ENCODE measurements around the gene SLC46A1. TPM values are rescaled to one million over a fixed set of nuclear protein-coding genes. Genes with fewer than 3 reads are reported as not detected.

SLC46A1 gene
- total RNA-seq (2022; extraction: Qiagen RNA extraction): 14.1 to 22.0 TPM (median 19.5 TPM) in 5 replicates

DNA sequence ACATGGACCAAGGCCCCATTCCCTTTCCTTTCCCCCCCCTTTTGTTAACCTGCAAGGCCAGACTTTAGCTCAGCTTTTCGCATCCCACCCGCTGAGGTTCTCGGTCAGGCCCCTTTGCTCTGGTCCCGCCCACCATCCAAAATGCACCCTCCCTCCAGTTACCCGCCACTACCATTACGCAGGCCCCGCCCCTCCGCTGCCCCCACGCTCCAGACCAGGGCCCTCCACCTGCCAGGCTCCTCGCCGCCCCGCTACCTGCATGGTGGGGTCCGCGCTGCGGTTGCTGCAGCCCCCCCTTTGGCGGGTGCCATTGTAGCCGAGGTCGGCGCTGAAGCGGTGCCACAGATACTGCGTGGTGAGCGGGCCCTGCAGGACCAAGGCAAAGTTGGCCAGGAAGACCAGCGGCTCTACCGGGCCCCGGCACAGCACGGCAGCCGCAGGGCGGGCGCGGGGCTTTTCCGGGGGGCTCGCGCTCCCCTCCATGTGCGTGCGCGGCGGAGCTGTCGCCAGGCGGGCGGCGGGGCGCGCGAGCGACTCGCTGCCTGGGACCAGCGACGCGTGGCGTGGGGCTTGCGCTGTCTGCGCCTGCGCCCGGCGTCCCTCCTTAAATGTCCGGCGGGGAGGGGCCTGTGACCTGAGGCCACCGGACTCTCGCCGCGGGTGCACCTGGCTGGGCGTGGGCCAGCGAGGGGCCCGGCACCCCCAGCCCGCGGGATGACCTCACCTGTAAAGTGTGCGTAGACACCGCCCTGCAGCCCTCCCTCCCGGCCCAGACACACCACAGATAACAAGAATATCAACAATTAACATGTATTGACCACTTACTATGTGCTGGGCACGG lies at the start of gene SLC46A1:
SLC46A1 (minus strand) TSS at position 581 of the 841 bp plus-strand sequence; CDS start at position 483, 98 bp downstream.

DNA sequence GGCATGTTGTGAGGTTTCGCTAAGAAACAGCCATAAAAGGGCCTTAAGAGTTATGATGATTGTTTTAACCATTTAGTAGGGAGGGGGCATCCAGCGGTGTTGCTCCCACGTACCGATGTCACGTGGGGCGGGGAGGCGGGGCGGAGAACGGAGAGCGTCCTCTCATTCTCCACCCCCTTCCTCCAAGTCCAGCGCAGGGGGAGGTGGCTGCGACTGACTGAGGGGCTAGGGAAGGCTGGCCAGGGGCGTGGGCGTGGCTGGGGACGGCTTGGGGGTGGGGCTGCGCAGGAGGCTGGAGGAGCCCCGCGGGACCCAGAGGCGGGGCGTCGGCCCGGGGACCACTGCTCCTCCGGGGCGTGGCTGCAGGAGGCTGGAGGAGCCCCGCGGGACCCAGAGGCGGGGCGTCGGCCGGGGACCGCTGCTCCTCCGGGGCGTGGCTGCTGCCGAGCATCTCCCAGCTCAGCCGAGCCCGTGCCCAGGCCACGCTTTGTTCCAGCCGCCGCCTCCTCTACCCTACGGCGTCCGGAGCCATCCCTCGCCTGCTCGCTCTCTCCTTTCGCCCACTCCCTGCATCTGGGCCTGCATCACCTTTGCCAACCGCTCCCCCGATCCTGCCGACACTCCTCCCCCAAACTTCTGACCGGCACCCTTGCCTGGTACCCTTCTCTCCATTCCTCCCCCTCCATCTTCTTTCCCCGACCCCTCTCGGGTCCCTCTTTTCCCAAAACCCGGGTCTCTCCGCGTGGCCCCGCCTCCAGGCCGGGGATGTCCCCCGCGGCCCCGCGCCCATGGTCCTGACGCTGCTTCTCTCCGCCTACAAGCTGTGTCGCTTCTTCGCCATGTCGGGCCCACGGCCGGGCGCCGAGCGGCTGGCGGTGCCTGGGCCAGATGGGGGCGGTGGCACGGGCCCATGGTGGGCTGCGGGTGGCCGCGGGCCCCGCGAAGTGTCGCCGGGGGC lies 34.5 kb downstream of the SLC46A1 start, which contains the start of gene SARM1:
SARM1 (plus strand) TSS at position 450 of the 958 bp plus-strand sequence; CDS start at position 789, 339 bp downstream.

GRCh38 chr17:28370035-28370743 lies 35.8 kb downstream of the SLC46A1 start, which contains the start of gene VTN:
VTN (minus strand) TSS chr17:28370307; CDS start chr17:28370203, 104 bp downstream.

DNA sequence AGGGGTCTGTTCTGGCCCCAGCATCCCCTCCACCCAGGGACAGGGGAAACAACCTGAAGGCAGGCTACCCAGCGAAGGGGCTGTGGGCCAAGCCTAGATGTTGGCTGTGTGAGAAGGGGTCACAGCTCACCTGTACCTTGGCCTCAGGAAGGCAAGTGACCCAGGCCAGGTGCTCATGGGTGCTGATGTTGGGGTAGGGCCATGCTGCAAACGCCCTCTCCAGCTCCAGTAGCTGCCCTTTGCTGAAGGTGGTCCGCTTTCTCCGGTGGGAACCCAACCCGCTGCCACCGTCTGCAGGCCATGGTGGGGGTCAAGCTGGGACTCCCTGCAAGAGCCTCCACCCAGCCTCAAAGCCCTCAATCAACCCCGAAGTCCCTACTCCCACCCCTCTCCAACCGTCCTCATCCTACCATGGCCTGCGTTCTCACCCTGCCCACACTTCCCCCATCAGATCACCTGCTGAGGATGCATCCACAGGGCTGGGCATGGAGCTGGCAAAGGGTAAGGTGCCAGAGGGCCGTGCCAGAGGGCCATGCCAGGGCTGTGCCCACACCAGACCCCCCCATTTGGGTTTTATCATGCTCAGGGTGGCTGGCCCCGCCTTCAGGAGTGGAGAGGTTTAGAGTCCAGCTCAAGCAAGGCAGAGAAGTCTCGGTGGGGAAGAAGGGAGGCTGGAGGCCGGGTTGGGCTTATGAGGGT lies 41.2 kb downstream of the SLC46A1 start, which contains the start of gene SEBOX:
SEBOX (minus strand) TSS at position 535 of the 699 bp plus-strand sequence; CDS start at position 487, 48 bp downstream.

GRCh38 chr17:28357061-28357900 lies 48.7 kb downstream of the SLC46A1 start, which contains the start of gene POLDIP2:
POLDIP2 (minus strand) TSS chr17:28357527; CDS start chr17:28357448, 79 bp downstream.

Other genes with a start within 250 kb of the SLC46A1 start
- gene TMEM97, start 87.0 kb downstream of the SLC46A1 start, total RNA-seq (2022; extraction: Qiagen RNA extraction): 39.9 to 48.5 TPM (median 45.3 TPM) in 5 replicates
- gene IFT20, start 70.7 kb downstream of the SLC46A1 start, total RNA-seq (2022; extraction: Qiagen RNA extraction): 51.7 to 57.4 TPM (median 53.9 TPM) in 5 replicates
- 43.5 to 54.2 TPM (median 49.7 TPM) in 5 replicates for gene TNFAIP1, start 70.5 kb downstream of the SLC46A1 start, total RNA-seq (2022; extraction: Qiagen RNA extraction)
- gene POLDIP2, start 48.7 kb downstream of the SLC46A1 start, total RNA-seq (2022; extraction: Qiagen RNA extraction): 141 to 166 TPM (median 163 TPM) in 5 replicates
- not detected in 5 replicates for gene SEBOX, start 41.0 kb downstream of the SLC46A1 start, total RNA-seq (2022; extraction: Qiagen RNA extraction)
- 15.7 to 22.7 TPM (median 20.1 TPM) in 5 replicates for gene VTN, start 35.9 kb downstream of the SLC46A1 start, total RNA-seq (2022; extraction: Qiagen RNA extraction)
- 5.1 to 7.1 TPM (median 5.6 TPM) in 5 replicates for gene SARM1, start 34.5 kb downstream of the SLC46A1 start, total RNA-seq (2022; extraction: Qiagen RNA extraction)
- gene SLC13A2, start 67.4 kb upstream of the SLC46A1 start, total RNA-seq (2022; extraction: Qiagen RNA extraction): 0.12 to 0.19 TPM (median 0.17 TPM) in 4 of 5 replicates, not detected in the other
- gene FOXN1, start 100.1 kb upstream of the SLC46A1 start, total RNA-seq (2022; extraction: Qiagen RNA extraction): 0.04 to 0.08 TPM (median 0.06 TPM) in 3 of 5 replicates, not detected in the others
- 24.1 to 32.8 TPM (median 30.7 TPM) in 5 replicates for gene UNC119, start 146.4 kb upstream of the SLC46A1 start, total RNA-seq (2022; extraction: Qiagen RNA extraction)
- 54.1 to 62.3 TPM (median 59.6 TPM) in 5 replicates for gene PIGS, start 165.3 kb upstream of the SLC46A1 start, total RNA-seq (2022; extraction: Qiagen RNA extraction)
- gene ALDOC, start 170.7 kb upstream of the SLC46A1 start, total RNA-seq (2022; extraction: Qiagen RNA extraction): 1.6 to 2.4 TPM (median 2.1 TPM) in 5 replicates
- gene SPAG5, start 192.8 kb upstream of the SLC46A1 start, total RNA-seq (2022; extraction: Qiagen RNA extraction): 73.4 to 82.5 TPM (median 76.4 TPM) in 5 replicates
- 2.5 to 5.1 TPM (median 4.1 TPM) in 5 replicates for gene RSKR, start 208.0 kb upstream of the SLC46A1 start, total RNA-seq (2022; extraction: Qiagen RNA extraction)
- gene BLTP2, start 238.9 kb upstream of the SLC46A1 start, total RNA-seq (2022; extraction: Qiagen RNA extraction): 52.1 to 72.8 TPM (median 58.9 TPM) in 5 replicates

Data from A549 treated with Mapracorat at 1 μM for 4 hours (cell line).